Measurements from ENCODE around the gene PLB1.

DNA sequence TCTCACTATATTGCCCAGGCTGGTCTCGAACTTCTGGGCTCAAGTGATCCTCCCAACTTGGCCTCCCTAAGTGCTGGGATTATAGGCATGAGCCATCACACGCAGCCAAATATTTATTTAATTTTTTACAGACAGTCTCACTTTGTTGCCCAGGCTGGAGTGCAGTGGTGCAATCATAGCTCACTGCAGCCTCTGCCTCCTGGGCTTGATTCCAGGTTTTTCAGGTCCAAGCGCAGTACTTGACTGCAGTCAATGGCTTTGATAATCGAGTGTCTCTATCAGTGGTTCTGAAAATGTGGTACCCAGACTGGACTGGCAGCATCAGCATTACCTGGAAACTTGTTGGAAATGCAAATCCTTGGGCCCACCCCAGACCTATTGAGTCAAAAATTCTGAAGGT, 63.1 kb downstream of the PLB1 start:
- no peak for TF ChIP-seq EZH2 (IDR thresholded peaks at IDR 0.05)
- no peak for TF ChIP-seq FOXP2 (optimal IDR thresholded peaks at IDR 0.05; ENCODE audit: control extremely low read depth, extremely low read length, insufficient read depth)
